ENCODE measurements around the gene PBX1.

GRCh38 chr1:164619006-164619784 lies 60.2 kb downstream of the PBX1 start:
- TF ChIP-seq, protein P1, sequence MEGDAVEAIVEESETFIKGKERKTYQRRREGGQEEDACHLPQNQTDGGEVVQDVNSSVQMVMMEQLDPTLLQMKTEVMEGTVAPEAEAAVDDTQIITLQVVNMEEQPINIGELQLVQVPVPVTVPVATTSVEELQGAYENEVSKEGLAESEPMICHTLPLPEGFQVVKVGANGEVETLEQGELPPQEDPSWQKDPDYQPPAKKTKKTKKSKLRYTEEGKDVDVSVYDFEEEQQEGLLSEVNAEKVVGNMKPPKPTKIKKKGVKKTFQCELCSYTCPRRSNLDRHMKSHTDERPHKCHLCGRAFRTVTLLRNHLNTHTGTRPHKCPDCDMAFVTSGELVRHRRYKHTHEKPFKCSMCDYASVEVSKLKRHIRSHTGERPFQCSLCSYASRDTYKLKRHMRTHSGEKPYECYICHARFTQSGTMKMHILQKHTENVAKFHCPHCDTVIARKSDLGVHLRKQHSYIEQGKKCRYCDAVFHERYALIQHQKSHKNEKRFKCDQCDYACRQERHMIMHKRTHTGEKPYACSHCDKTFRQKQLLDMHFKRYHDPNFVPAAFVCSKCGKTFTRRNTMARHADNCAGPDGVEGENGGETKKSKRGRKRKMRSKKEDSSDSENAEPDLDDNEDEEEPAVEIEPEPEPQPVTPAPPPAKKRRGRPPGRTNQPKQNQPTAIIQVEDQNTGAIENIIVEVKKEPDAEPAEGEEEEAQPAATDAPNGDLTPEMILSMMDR (tag by site-specific recombination; IDR thresholded peaks at IDR 0.05): no peak
- TF ChIP-seq ZNF175 (tag by site-specific recombination; IDR thresholded peaks at IDR 0.05) (no peak), YY1 (tag by site-specific recombination; IDR thresholded peaks at IDR 0.05) (no peak), PRDM6 (tag by site-specific recombination; IDR thresholded peaks at IDR 0.05) (no peak), SP2 (tag by site-specific recombination; IDR thresholded peaks at IDR 0.05) (no peak), ZBTB1 (tag by site-specific recombination; IDR thresholded peaks at IDR 0.05) (no peak), ZNF664 (tag by site-specific recombination; IDR thresholded peaks at IDR 0.05) (no peak)
